Activated T-cell treated with anti-CD3 and anti-CD28 coated beads, Interleukin-2, amount 50 U/mL, for 48 hours (primary cell): ENCODE measurements around the gene CPT2.
A peak's percentile ranks its signal among the peaks of the same experiment; 100 is the strongest.

Experiments
- DNase-seq, 2 experiments: peaks; one replicate each; pipeline ENCODE4 v3.0.0-alpha.2; 2020

Gene CPT2

DNA sequence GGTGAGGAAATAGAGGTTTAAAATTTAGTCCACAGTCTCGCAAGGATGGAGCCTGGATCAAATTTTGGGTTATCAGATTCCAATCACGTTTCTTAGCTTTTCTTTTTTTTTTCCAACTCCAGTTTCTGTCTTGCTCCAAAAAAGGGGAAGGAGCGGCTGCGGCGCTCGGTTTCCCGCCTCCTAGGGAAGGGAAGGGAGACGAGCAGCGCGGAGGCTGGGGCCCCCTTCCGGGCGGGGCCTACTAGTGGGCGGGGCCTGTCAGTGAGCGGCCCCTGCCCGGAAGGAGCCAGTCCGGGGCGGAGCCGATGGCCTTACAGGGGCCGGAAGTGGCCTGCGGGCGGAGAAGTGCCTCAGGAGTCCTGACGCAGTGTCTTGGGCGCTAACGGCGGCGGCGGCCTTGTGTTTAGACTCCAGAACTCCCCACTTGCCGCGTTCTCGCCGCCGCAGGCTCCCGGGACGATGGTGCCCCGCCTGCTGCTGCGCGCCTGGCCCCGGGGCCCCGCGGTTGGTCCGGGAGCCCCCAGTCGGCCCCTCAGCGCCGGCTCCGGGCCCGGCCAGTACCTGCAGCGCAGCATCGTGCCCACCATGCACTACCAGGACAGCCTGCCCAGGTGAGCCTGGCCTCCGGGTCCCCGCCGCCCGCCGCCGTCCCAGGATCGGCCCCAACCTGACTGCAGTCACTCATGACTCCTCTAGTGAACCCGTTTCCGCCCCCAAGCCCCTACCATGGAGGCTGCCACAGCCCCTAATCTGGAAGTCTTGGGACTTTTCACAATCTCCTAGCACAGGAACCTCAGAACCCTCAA, at the start of gene CPT2:
CPT2 (plus strand) TSS at position 340 of the 806 bp plus-strand sequence; CDS start at position 460, 120 bp downstream.
- DNase-seq, result peak; percentile 94

DNA sequence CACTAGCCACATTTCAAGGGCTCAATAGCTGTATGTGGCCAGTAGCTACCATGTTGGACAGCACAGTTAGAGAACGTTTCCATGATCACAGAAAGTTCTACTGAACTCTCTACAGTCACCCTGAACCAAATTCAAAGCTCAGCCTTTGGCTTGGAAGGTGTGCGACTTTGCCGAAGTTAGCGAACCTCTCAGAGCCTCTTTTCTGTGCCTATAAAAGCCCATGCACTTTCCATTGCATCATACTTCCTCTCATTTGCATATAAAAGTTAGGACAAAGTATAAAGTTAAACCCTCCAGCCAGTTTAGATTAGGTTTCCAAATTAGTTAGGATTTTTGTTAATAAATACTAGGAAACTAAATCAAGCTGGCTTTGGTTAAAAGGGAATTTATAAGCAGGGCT, 49.5 kb upstream of the CPT2 start:
- no peak for DNase-seq

DNA sequence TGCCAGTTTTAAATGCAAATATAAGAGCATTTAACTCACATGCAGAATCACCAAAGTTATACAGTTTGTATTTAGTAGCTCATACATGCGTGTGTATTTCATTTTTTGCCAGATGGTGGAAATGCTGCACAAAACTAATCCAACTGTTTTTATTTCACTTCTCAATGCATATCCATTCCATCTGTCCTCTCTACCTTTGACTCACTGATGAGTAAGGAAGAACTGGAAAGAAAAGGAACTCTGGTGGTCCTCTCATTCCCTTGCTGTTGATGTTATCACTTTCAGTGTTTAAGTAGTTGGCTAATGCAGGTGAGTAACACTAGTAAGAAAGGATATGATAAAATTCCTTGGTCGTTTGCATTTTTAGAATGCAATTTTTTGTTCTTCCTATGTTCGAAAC, 48.5 kb upstream of the CPT2 start:
- no peak for DNase-seq

DNA sequence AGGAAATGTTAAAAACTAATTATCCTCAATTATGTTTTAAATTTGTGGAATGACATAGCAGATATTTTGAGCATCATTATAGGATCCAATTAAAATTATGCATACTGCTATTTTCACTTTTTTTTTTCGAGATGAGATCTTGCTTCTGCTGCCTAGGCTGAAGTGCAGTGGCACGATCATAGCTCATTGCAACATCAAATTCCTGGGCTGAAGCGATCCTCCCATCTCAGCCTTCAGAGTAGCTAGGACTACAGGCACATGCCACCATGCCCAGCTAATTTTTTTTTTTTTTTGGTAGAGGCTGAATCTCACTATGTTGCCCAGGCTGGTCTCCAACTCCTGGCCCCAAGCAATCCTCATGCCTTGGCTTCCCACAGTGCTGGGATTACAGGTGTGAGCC, 42.9 kb upstream of the CPT2 start:
- no peak for DNase-seq

DNA sequence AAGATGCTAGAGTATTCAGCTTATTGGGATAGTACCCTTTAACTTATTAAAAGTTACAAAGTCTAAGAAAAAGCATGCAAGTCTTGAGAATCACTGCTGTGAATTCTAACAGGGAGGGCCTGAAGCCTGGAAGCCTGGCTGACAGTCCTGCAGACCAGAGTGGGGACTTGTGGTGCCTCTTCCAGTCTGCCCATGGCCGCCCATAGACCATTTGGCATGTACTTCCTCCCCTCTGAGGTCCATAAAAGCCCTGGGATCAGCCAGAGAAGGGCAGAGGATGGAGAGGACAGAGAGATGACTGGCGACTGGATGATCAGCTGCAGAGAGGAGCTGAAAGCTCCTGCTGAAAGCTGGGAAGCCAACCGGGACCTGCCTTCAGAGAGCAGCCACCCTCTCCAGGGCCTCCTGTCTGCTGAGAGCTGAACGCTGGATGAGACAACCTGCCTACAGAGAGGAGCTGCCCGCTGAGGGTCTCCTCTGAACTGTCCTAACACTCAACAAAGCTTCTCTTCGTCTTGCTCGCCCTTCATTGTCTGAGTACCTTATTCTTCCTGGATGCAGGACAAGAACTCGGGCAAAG, 41.7 kb upstream of the CPT2 start:
- no peak for DNase-seq

DNA sequence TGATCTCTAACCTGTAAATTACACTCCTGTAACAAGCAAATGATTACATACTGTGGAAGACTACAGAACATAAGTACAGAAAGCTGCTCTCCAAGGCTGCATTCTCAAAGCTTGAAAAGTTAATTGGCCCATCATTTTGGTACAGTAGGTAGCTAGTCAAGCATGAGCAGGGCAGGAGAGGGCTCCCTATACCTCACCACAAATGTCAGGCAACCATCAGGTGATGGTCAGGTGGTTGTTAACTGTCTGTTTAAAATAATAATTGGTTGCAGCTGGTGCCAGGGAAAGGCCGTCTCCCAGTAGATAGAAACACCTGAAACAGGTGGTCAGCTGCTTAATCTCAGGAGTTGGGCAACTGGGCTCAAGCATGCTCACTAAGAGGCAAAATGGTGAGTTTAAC, 41.1 kb upstream of the CPT2 start:
- no peak for DNase-seq

DNA sequence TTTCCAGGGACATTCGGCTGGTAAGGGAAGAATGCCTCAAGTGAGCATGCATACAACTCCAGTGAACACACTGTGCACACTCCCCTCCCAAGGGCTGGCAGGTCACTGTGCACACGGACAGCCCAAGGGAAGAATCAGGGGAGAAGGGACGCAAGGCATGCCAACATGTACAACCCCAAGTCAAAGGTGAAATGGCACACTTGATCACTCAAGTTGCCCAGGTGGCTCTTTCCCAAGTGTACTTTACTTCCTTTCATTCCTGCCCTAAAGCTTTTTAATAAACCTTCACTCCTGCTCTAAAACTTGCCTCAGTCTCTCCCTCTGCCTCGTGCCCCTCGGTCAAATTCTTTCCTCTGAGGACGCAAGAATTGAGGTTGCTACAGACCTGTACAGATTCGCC, 40.7 kb upstream of the CPT2 start:
- DNase-seq, result no peak

DNA sequence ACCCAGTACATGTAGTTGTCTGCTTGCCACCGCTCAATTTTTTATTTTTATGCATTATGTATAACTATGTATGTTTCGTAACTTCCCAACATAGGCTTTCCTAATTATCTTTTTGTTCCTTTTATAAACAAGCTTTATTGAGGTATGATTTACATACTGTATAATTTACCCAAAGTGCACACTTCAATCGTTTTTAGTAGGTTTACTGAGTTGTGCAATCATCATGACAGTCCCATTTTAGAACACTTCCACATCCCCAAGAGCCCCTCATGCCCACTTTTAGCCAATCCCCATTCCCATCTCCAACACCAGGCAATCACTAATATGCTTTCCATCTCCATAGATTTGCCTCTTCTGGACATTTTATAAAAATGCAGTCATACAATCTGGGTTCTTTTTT, 39.8 kb upstream of the CPT2 start:
- DNase-seq, result no peak

DNA sequence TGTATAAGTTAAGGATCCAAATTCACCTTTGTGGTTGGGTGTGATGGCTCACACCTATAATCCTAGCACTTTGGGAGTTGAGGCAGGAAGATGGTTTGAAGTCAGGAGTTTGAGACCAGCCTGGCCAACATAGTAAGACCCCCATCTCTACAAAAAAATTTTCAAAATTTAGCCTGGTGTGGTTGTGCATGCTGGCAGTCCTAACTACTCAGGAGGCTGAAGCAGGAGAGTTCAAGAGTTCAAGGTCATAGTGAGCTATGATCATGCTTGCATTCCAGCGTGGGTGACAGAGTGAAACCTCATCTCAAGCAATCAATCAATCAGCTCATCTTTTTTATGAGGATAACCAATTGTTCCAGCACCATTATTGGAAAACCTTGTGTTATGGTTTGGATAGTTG, 37.7 kb upstream of the CPT2 start:
- DNase-seq, result no peak

DNA sequence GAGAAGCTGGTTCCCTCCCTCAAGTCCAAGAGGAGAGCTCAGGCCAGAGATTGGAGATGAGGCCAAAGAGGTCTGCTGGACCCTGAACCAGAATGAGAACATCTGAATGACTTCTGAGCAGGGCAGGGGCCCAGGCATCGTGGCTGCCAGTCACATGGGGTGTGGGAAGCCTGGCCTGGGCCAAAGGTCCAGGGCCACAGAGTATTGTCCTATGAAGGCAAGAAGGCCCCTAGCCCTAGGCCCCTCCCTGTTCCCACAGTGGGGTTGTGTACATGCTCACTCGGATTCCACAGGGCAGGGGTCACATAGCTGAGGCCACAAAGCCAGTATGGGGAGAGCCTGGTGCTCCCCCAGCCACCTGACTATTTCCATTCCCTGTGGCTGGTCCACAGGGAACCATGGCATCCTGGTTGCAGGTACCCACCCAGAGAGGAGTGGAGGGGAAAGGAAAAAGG, 35.7 kb upstream of the CPT2 start:
- DNase-seq, result no peak

DNA sequence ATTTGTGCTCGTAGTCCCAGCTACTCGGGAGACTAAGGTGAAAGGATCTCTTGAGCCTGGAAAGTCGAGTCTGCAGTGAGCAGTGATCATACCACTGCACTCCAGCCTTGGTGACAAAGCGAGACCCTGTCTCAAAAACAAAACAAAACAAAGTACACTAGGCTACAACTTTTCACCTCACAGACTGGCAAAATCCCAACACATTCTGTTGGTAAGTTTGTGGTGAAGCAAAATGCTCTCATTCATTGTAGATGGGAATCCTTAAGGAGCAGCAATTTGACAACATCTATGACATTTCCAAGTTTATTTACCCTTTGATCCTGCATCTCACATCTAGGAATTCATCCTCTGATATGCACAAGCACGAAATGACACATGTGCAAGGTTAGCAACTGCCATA, 34.0 kb upstream of the CPT2 start:
- no peak for DNase-seq

DNA sequence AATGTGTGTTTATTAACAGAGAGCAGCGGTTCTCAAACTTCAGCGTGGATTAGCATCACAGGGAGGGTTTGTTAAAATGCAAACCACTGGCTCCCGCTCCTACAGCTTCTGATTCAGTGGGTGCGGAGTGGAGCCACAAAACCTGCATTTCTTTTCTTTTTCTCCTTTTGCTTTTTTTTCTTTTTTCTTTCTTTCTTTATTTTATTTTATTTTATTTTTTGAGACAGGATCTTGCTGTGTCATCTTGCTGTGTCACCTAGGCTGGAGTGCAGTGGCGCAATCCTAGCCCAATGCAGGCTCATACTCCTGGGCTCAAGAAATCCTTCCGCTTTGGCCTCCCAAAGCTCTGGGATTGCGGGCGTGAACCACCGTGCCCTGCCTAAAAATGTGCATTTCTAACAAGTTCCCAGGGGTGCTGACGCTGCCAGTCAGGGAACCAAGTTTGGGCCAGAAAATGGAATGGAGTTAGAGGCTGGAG, 33.3 kb upstream of the CPT2 start:
- no peak for DNase-seq

DNA sequence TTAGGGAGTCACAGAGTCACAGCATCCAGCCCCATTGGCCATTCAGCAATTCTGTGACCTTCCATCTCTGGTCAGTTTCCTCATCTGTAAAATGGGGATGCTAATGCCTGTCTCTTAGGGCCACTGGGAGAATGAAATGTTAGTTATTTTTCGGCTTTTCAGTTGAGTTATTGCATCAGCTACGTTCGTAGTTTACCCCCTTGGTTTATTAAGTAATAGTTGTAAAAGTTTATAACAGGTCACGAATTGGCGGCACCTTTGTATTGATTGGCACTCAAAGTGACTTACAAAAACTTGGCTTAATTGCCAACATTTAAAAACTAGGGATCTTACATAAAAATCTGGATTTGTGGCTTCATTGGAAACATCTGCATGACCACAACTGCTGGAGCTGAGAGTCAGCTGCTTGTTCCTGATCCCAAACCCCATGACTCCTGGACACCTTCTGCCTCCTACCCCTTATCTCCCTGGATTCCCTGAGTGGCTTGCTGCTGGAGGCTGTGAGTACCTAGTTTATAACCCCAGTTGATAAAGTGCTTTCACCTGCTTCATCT, 31.1 kb upstream of the CPT2 start:
- DNase-seq, result no peak

DNA sequence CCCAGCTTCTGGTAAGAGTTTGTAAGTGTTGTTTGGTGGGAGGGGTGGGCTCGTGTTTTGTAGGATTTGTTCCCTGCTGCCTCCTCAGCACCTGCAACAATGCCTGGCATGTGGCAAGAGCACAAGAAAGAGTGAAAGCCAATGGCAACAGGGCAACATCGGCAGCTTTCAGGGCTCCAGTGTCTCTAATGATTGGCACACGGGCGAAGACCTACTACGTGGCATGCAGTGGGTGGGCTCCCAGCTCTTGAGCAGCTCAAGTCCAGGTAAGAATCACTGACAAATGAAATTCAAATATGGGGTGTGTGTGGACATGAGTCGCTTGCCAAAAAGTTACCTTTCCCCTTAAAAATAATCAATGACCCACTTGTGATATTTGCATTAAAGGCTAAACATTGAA, 30.3 kb upstream of the CPT2 start:
- DNase-seq, result no peak

DNA sequence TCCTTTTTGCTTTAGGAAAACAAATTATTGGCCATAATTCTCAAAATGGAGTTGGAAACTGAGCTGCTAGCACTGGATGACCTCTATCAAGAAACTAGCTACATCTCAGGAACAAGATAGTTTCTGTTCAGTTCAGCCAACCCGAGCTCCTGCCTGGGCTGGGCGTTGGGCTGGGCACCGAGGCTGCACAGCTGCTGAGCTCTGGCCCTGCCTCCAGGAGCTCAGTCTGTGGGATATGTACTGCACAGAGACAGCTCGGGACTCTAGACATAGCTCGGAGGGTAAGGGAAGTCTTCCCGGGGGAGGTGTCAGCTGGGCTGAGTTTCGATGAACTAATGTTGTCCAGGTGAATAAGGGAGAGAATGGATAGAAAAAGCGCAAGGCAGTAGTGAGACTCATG, 29.7 kb upstream of the CPT2 start:
- DNase-seq, result no peak

DNA sequence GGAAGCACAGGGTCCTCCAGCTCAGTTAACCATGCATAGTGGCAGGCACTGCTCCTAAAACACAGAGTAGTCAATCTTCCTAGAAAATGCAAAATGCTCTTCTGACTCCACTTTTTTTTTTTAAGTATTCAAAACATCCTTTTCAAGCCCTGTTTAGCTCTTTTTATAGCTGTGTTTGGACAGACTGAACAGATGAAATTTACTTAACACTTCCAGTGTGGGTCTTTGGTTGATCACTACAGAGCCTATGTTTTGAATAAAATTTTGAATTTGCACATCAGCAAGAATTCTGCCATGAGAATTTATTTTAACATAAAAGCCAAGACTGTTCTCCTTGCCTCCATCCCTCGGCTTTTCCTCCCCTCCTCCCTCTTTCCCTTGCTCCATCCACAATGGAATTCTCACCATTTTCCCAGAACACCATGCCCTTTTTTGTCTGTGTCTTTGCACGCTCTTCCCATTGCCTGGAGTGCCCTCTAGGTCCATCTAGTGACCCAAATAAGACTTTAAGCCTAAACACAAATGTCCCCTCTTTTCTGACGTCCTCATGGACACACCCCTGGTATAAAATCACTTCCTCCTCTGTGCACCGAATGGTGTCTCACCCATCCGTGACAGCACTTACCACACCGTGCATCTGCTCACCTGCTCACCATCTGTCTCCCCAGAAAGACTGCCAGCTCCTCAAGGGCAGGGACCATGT, 24.0 kb upstream of the CPT2 start:
- DNase-seq, result no peak

DNA sequence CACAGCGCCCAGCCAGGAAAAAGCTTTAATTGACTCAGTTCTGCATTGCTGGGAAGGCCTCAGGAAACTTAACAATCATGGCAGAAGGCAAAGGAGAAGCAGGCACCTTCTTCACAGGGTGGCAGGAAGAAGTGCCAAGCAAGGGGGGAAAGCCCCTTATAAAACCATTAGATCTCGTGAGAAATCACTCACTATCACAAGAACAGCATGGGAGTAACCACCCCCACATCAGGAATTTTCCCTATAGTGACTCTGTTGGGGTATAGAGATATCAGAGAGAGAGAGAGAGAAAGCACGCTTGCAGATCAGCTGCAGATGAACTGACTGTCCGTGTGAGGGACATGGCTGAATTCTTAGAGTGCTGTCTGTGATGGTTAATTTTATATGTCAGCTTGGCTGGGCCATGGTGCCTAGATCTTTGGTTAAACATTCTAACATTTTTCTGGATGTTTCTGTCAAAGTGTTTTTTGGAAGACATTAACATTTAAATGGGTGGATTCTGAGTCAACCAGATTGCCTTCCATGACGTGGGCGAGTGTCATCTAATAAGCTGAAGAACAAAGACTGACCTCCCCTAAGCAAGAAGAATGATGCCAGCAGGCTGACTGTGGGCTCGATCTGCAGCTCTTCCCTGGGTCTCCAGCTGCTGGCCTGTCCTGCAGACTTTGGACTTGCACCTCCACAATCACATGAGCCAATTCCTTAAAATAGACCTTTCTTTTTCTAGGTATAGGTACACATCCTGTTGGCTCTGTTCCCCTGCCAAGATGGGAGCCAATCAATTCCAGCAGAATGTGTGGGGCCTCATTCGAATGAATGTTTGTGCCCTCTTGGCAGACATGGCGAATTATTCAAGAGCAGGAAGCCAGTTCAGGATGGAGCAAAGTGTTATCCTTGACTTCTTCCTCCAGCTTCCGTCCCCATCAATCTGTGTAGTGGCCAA, 21.4 kb upstream of the CPT2 start:
- no peak for DNase-seq

DNA sequence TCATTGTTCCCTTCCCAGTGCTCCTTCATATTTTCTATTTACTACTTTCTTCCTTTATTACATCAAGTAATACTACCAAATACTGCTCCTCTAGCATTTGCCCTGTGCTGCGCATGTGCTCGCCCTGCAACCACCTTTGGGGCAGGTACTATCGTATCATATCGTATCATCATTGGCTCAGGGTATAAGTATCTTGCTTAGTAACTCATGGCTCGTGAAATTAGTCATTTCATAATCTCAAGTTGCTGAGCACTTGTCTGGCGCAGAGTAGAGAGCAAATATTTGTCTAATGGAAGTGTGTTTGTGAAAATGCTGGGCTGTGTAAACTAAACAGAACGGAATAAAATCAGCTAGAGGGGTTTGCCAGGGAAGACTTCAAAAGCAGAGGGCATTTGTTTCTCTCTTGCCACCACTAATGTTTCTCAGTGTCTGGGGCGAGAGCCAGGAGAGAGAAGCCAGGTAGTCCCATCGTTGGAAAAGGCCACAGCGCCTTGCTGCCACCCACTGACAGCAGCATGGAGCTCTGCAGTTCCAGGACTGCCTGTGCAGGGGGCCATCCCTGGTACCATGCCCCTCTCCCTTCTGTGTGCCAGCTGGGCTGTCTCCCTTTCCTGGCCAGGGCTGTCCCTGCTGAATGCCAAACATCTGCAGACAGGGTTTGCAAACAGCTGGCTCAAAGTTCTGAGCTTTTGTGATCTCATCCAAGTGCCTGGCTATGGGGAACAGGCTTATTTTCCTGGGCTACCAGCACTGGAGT, 20.0 kb upstream of the CPT2 start:
- DNase-seq, result no peak

DNA sequence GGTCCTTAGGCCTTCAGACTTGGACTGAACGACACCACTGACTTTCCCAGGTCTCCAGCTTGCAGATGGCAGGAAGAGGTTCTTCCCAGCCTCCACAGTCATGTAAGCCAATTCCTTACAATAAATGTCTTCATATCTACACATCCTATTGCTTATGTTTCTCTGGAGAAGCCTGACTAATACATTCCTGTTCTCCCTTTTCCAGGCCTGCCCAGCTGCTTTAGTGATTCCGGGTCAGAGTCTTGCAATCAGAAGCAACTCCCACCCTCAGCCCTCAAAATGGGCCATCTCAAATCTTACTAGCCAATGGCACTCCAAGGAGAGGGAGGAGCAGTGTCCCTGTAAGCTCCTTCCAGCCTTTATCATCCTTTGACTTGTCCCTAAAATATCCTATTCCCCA, 16.4 kb upstream of the CPT2 start:
- no peak for DNase-seq

DNA sequence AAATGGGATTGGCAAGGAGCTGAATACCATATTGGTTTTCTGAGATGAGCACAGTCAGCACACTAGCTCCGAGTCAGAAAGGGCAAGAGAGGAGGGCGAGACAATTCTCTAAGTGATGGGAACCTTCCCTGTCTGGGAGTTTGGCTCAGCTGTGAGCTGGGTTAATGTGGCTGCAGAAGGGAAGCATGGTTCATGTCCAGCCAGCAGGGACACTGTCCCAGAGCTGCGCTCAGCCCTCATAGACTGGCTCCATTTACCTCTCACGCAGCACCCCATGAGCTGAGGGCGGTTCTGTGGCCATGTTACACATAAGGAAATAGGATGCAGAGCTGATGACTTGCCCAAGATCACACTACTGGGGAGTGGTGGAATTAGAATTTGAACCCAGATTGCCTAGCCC, 15.7 kb upstream of the CPT2 start:
- no peak for DNase-seq

DNA sequence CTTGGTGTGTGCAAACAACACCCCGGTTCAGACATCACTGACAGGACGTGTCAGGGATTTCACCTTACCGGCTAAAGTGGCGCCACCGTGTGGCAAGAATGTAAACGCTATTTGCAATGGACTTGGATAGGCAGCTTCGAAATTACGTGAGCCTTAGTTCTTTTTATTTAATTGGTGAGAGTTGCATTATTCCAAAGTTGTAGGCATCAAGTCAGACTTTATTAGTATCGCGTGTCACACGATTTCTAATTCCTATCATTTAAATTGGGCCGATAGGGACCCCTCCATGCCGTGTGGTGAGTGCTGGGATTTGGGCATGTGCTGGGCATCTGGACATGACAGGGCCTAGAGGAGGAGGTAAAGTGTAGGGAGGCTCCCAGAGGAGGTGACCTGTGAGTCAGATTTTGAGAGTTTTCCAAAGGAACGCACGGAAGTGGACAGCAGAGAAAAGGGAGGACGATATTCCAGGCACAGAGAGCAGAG, 14.5 kb upstream of the CPT2 start:
- peak; percentile 88 to 89 for DNase-seq

DNA sequence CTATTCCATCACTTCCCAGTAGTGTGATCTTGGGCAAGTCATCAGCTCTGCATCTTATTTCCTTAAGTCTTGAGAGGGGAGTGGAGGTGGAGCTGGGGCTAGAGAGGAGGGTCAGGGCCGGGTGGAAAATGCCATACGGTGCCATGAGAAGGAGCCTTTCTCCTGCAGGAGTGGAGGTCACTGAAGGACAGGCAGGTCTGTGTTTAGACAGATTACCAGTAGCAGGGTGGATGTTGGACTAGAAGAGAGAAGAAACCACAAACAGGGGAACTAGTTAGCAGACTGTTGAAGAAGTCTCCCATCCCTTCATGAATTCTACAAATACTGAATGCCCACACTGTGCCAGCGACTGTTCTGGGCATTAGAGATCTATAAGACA, 13.9 kb upstream of the CPT2 start:
- DNase-seq, result no peak
